Activated CD4-positive, alpha-beta memory T cell treated with anti-CD3 and anti-CD28 coated beads, Interleukin-2, amount 10 ng/mL, durations not matched to agents 7 days and 5 days (primary cell): ENCODE measurements around the gene EZR. TPM values are rescaled to one million over a fixed set of nuclear protein-coding genes. Genes with fewer than 3 reads are reported as not detected.

Experiments
- CTCF ChIA-PET: fragments of 350-600 bp; sonication (Branson Sonifier 250); formaldehyde crosslinking; loops from one replicate; lab custom pipeline; 2021; ENCODE audit warnings: antibody characterized with exemption, inconsistent platforms; lab: Charles Lee
- POLR2A ChIA-PET: fragments of 350-600 bp; sonication (Branson Sonifier 250); formaldehyde crosslinking; loops from one replicate; lab custom pipeline; 2021; ENCODE audit warnings: antibody characterized with exemption; lab: Charles Lee
- DNase-seq: peaks from one replicate; pipeline ENCODE4 v3.0.0-alpha.2; 2020
- H3K27ac Mint-ChIP-seq: one replicate; pipeline ENCODE4 v1.8.0; 2021; ENCODE audit warnings: mild to moderate bottlenecking, mixed read lengths
- H3K27me3 Mint-ChIP-seq: one replicate; pipeline ENCODE4 v1.8.0; 2021; ENCODE audit warnings: mixed read lengths
- H3K36me3 Mint-ChIP-seq: one replicate; pipeline ENCODE4 v1.8.0; 2021; ENCODE audit warnings: low read depth, mixed read lengths
- H3K4me1 Mint-ChIP-seq: one replicate; pipeline ENCODE4 v1.8.0; 2021; ENCODE audit warnings: mixed read lengths
- H3K4me3 Mint-ChIP-seq: one replicate; pipeline ENCODE4 v1.8.0; 2021; ENCODE audit warnings: mild to moderate bottlenecking, mixed read lengths
- H3K9me3 Mint-ChIP-seq: one replicate; pipeline ENCODE4 v1.8.0; 2021; ENCODE audit warnings: mixed read lengths
- total RNA-seq, 2 experiments: library from RNA; stranded (reverse); gene quantifications; one replicate each; pipeline ENCODE4 v1.2.3, GENCODE V29; 2021

Gene EZR
- total RNA-seq, 2 experiments from 2014 or later: 225 to 228 TPM

DNA sequence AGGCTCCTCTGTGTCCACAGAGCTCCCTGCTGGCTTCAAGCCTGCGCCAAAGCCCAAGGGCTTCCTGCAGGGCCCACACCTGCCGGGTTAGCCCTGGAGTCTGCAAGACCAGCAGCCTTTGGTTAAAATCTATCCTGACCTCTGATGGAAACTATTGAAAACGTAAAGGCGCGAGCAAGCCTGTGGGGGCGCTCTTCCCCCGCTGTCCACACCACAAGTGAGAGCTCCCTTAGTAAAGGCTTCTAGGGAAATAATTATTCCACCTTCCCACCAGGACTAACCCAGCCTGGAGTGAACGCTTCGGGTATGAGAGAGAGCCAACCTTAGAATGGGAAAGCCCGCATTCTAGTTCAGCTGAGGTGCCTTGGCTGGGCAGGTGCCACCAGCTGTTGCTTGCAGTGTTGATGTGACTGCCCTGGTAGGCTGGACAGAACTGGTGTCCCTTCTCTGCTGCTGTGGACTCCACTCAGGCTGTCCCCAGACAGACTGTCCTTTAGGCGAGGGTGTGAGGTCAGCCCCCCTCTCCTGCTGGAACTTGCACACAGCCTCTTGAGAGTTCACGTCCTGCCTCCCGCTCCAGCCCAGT, 100.6 kb downstream of the EZR start:
- no peak overlapping the region for H3K4me3 Mint-ChIP-seq
- CTCF ChIA-PET: interaction anchor here (0.6 to 1.7 kb wide), 14 partner anchors 10 to 391 kb away, joined by 3 to 5 read pairs (median 4); no protein-coding TSS in a partner anchor
- POLR2A ChIA-PET: interaction anchor here (1.1 to 1.8 kb wide), 5 partner anchors 14 to 98 kb away, joined by 3 to 7 read pairs (median 3); no protein-coding TSS in a partner anchor
- peaks cover 83% of the 10 kb centered on the region for H3K36me3 Mint-ChIP-seq
- no peaks in the 10 kb centered on the region for H3K27me3 Mint-ChIP-seq
- H3K27ac Mint-ChIP-seq: peak overlapping the region; percentile 34
- no peak for DNase-seq
- peaks cover 76% of the 10 kb centered on the region for H3K4me1 Mint-ChIP-seq
- no peaks in the 10 kb centered on the region for H3K9me3 Mint-ChIP-seq

DNA sequence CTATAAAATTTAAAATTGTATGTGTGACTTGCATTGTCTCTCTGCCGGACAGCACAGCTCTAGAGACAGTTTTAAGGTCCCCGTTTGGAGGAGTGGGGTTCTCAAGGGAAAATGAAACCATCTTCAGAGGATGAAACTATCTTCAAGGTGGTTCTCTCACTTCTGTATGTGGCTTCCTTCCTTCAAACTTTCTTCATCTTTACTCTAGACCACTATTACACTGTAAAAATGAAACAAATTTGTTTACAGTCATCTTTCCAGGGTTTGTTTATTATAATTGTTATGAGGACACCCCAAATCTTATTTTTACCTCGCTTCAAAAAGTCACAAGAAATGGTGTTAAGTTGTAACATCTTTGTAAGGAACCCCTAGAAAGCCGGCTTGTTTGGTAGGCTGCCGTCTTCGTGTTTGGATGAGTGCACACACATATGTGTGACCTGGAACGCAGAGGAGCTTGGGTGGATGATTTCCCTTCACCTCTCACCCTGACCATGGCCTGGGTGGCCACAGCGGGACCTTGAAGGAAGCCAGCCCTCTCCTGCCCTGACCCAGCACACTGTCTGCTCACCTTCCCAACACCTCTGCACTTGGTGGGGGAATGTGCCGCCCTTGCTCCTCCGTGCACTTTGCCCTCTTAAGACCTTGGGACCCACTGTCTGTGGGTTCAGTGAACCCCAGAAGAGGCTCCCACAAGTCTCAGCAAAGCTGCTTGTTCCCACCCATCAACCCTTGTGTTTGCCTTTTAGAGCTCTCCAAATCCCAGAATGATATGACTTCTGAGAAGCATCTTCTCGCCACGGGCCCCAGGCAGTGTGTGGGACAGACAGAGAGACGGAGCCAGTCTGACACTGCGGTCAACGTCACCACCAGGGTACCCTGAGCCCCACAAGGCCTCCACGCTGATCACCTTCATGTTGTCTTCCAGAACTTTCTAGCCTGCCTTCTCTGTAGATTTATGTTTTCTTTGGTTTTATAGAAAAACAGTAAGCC, 101.5 kb downstream of the EZR start:
- no peak for DNase-seq
- Mint-ChIP-seq H3K4me1 (peaks cover 83% of the 10 kb centered on the region), H3K36me3 (peaks cover 85% of the 10 kb centered on the region), H3K9me3 (no peaks in the 10 kb centered on the region), H3K4me3 (peak overlapping the region; percentile 18), H3K27me3 (no peaks in the 10 kb centered on the region), H3K27ac (peak overlapping the region; percentile 78)
- POLR2A ChIA-PET: interaction anchor here (0.6 to 1.9 kb wide), 12 partner anchors 13 to 327 kb away, joined by 3 to 9 read pairs (median 4); partner anchors contain the start of genes SYTL3 and TAGAP
- CTCF ChIA-PET: interaction anchor here (0.7 to 1.7 kb wide), 12 partner anchors 9 to 389 kb away, joined by 3 to 5 read pairs (median 3); no protein-coding TSS in a partner anchor

Other genes with a start within 250 kb of the EZR start
- 100 to 1,000 TPM; 130 to 133 TPM for gene DYNLT1, start 174.6 kb downstream of the EZR start, total RNA-seq
- gene SYTL3, start 169.3 kb downstream of the EZR start, total RNA-seq: 100 to 1,000 TPM; 133 to 135 TPM
- 1 to 10 TPM; 3.4 to 3.7 TPM for gene RSPH3, start 180.8 kb upstream of the EZR start, total RNA-seq
- 10 to 100 TPM; 52.0 to 53.2 TPM for gene TAGAP, start 225.6 kb upstream of the EZR start, total RNA-seq